Activated CD4-positive, alpha-beta T cell treated with anti-CD3 and anti-CD28 coated beads, Interleukin-2, Interleukin-6, amounts not matched to agents 100 ng/mL and 50 ng/mL, durations not matched to agents 16 hours and 8 hours (primary cell): ENCODE measurements around the gene MPC1.
"Not testable (repeated sequence)": the region's sequence is repeated elsewhere in the genome, so short reads cannot be mapped to it uniquely, and the experiment has no call there.

ENCODE experiments used
- DNase-seq: peaks from one replicate; pipeline ENCODE4 v3.0.0-alpha.2; 2020

Gene MPC1

GRCh38 chr6:166379103-166379586, 3.6 kb downstream of the MPC1 start:
- no peak for DNase-seq

GRCh38 chr6:166377721-166378120, 5.0 kb downstream of the MPC1 start:
- no peak for DNase-seq

- DNase-seq, result no peak
Observed at GRCh38 chr6:166375013-166375412, 7.7 kb downstream of the MPC1 start.

GRCh38 chr6:166370489-166370888, 12.3 kb downstream of the MPC1 start:
- no peak for DNase-seq

GRCh38 chr6:166369782-166370181, 13.0 kb downstream of the MPC1 start:
- DNase-seq, result no peak

- no peak for DNase-seq
Observed at GRCh38 chr6:166366921-166367320, 15.8 kb downstream of the MPC1 start.

GRCh38 chr6:166365806-166366205, 16.9 kb downstream of the MPC1 start:
- no peak for DNase-seq

- no peak for DNase-seq
Observed at GRCh38 chr6:166365221-166365620, 17.5 kb downstream of the MPC1 start.

GRCh38 chr6:166364456-166364855, 18.3 kb downstream of the MPC1 start:
- no peak for DNase-seq

- DNase-seq, result not testable (repeated sequence)
Observed at GRCh38 chr6:166362427-166362826, 20.3 kb downstream of the MPC1 start.

- DNase-seq, result no peak
Observed at GRCh38 chr6:166361077-166361429, 21.7 kb downstream of the MPC1 start.

- DNase-seq, result no peak
Observed at GRCh38 chr6:166360243-166361076, 22.3 kb downstream of the MPC1 start.

- DNase-seq, result no peak
Observed at GRCh38 chr6:166355552-166355951, 27.2 kb downstream of the MPC1 start.

- DNase-seq, result no peak
Observed at GRCh38 chr6:166354965-166355364, 27.8 kb downstream of the MPC1 start.

- DNase-seq, result no peak
Observed at GRCh38 chr6:166354143-166354542, 28.6 kb downstream of the MPC1 start.

- no peak for DNase-seq
Observed at GRCh38 chr6:166353507-166353906, 29.2 kb downstream of the MPC1 start.

- DNase-seq, result no peak
Observed at GRCh38 chr6:166352923-166353322, 29.8 kb downstream of the MPC1 start.

GRCh38 chr6:166351715-166352285, 30.9 kb downstream of the MPC1 start:
- DNase-seq, result no peak

GRCh38 chr6:166348305-166348949, 34.3 kb downstream of the MPC1 start:
- DNase-seq, result no peak

- no peak for DNase-seq
Observed at GRCh38 chr6:166346965-166347364, 35.8 kb downstream of the MPC1 start.

- no peak for DNase-seq
Observed at GRCh38 chr6:166346449-166346848, 36.3 kb downstream of the MPC1 start.

GRCh38 chr6:166345672-166346071, 37.1 kb downstream of the MPC1 start:
- DNase-seq, result not testable (repeated sequence)

- not testable (repeated sequence) for DNase-seq
Observed at GRCh38 chr6:166344921-166345320, 37.8 kb downstream of the MPC1 start.

GRCh38 chr6:166344240-166344639, 38.5 kb downstream of the MPC1 start:
- DNase-seq, result no peak
